ENCODE results near the gene TMPRSS4.

DNA sequence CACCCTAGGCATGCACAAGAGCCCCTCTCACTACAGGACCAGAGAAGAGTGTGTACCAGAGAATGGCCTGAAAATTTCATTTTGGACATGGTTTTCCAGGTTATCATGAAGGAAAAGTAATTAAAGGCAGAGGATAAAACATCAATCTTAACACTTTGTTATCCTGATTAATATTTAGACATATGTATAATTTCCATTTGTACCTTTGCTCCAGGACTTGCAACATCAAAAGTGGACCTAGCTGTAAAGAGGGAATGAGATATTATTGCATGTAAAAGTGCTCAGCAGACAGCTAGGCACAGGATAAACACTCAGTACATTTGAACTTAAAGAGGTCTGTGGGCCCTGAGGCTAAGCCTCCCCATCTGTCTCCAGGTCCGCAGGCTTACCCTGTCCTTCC lies 77.8 kb downstream of the TMPRSS4 start:
- TF ChIP-seq RAD21 (IDR thresholded peaks at IDR 0.05; ENCODE audit: low read length) (no peak), POLR2A (IDR thresholded peaks at IDR 0.05; ENCODE audit: low read depth, low read length) (no peak), RFX5 (IDR thresholded peaks at IDR 0.05; ENCODE audit: low read depth, low read length) (no peak), ELK1 (IDR thresholded peaks at IDR 0.05; ENCODE audit: borderline replicate concordance, low read depth, low read length) (no peak), FOS (IDR thresholded peaks at IDR 0.05; ENCODE audit: low read depth, low read length) (no peak)
- TF ChIP-seq, protein P1, sequence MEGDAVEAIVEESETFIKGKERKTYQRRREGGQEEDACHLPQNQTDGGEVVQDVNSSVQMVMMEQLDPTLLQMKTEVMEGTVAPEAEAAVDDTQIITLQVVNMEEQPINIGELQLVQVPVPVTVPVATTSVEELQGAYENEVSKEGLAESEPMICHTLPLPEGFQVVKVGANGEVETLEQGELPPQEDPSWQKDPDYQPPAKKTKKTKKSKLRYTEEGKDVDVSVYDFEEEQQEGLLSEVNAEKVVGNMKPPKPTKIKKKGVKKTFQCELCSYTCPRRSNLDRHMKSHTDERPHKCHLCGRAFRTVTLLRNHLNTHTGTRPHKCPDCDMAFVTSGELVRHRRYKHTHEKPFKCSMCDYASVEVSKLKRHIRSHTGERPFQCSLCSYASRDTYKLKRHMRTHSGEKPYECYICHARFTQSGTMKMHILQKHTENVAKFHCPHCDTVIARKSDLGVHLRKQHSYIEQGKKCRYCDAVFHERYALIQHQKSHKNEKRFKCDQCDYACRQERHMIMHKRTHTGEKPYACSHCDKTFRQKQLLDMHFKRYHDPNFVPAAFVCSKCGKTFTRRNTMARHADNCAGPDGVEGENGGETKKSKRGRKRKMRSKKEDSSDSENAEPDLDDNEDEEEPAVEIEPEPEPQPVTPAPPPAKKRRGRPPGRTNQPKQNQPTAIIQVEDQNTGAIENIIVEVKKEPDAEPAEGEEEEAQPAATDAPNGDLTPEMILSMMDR (conservative IDR thresholded peaks at IDR 0.05; ENCODE audit: low read depth, low read length), result no peak

Measured in IMR-90 (cell line).